Ascending aorta (tissue), 2 donors: ENCODE measurements around the gene NEIL1. TPM values are rescaled to one million over a fixed set of nuclear protein-coding genes. Genes with fewer than 3 reads are reported as not detected.

Experiments
- DNase-seq, 2 donors: peaks; one replicate each; pipeline ENCODE4 v3.0.0-alpha.2; 2019; ENCODE audit warnings: low spot score in 2 of 2
- H3K27ac ChIP-seq, 2 donors: fragments of 200-600 bp; sonication (generic); one replicate each; pipeline ENCODE4 v1.5.1; 2016 to 2017; ENCODE audit warnings: mild to moderate bottlenecking in 1 of 2
- H3K27me3 ChIP-seq: fragments of 200-600 bp; sonication (generic); one replicate; pipeline ENCODE4 v1.5.1; 2017
- H3K36me3 ChIP-seq, 2 donors: fragments of 200-600 bp; sonication (generic); one replicate each; pipeline ENCODE4 v1.5.1; 2016
- H3K4me1 ChIP-seq, 2 donors: fragments of 200-600 bp; sonication (generic); one replicate each; pipeline ENCODE4 v1.5.1; 2016 to 2017; ENCODE audit warnings: mild to moderate bottlenecking in 1 of 2
- H3K4me3 ChIP-seq, 2 donors: fragments of 200-600 bp; sonication (generic); one replicate each; pipeline ENCODE4 v1.5.1; 2016 to 2017; ENCODE audit warnings: mild to moderate bottlenecking in 1 of 2
- H3K9me3 ChIP-seq, 2 donors: fragments of 200-600 bp; sonication (generic); one replicate each; pipeline ENCODE4 v1.5.1; 2016
- CTCF ChIP-seq, 3 experiments: fragments of 200-600 bp in 2 of 3; fragments of 450-650 bp in 1 of 3; sonication (generic) in 2 of 3; IDR thresholded peaks; one replicate each; pipeline ENCODE4 v1.5.1; 2016 to 2019; ENCODE audit warnings: antibody characterized with exemption in 3 of 3, mild to moderate bottlenecking in 1 of 3, moderate library complexity in 1 of 3
- intact Hi-C: fragments of 100-400 bp; cut with DNase I; formaldehyde crosslinking; loops from one replicate; pipeline ENCODE4 v1.15.1; 2023
- total RNA-seq: library from RNA; depleted of rRNA; stranded (reverse); fragments of >200 nt; gene quantifications from one replicate; pipeline ENCODE4 v1.1.0, GENCODE V29; 2016

Gene NEIL1
- total RNA-seq, 1 donor from 2014 or later = 104 TPM

GRCh38 chr15:75353604-75354003, 6.8 kb downstream of the NEIL1 start:
- H3K4me3 ChIP-seq = no peak overlapping the region
- no peak overlapping the region for H3K27ac ChIP-seq
- intact Hi-C loops = no loop called here
- H3K9me3 ChIP-seq = no peaks in the 10 kb centered on the region
- TF ChIP-seq CTCF (IDR thresholded peaks at IDR 0.05) = no peak
- H3K4me1 ChIP-seq = peaks cover 4 to 6% of the 10 kb centered on the region in 2 donors
- no peaks in the 10 kb centered on the region for H3K27me3 ChIP-seq
- no peak for DNase-seq
- peaks cover 25 to 43% of the 10 kb centered on the region in 2 donors for H3K36me3 ChIP-seq

GRCh38 chr15:75354454-75354853, 7.6 kb downstream of the NEIL1 start:
- no peaks in the 10 kb centered on the region for H3K4me1 ChIP-seq
- no peak overlapping the region for H3K27ac ChIP-seq
- TF ChIP-seq CTCF (IDR thresholded peaks at IDR 0.05) = no peak
- H3K4me3 ChIP-seq = no peak overlapping the region
- no peaks in the 10 kb centered on the region for H3K9me3 ChIP-seq
- DNase-seq = no peak
- H3K36me3 ChIP-seq = peaks cover 33 to 51% of the 10 kb centered on the region in 2 donors
- intact Hi-C loops = no loop called here
- H3K27me3 ChIP-seq = no peaks in the 10 kb centered on the region

GRCh38 chr15:75355369-75355768, 8.5 kb downstream of the NEIL1 start:
- intact Hi-C loops = no loop called here
- Histone ChIP-seq H3K9me3 (no peaks in the 10 kb centered on the region), H3K27me3 (no peaks in the 10 kb centered on the region), H3K4me1 (no peaks in the 10 kb centered on the region), H3K27ac (no peak overlapping the region), H3K36me3 (peaks cover 36 to 58% of the 10 kb centered on the region in 2 donors), H3K4me3 (no peak overlapping the region)
- TF ChIP-seq CTCF (IDR thresholded peaks at IDR 0.05) = no peak
- no peak for DNase-seq

GRCh38 chr15:75356006-75356405, 9.2 kb downstream of the NEIL1 start:
- Histone ChIP-seq H3K36me3 (peaks cover 38 to 65% of the 10 kb centered on the region in 2 donors), H3K9me3 (no peaks in the 10 kb centered on the region), H3K27ac (no peak overlapping the region), H3K4me1 (no peaks in the 10 kb centered on the region), H3K27me3 (no peaks in the 10 kb centered on the region), H3K4me3 (no peak overlapping the region)
- intact Hi-C loops = no loop called here
- TF ChIP-seq CTCF (IDR thresholded peaks at IDR 0.05) = no peak
- DNase-seq = no peak

- Histone ChIP-seq H3K27ac (no peak overlapping the region), H3K36me3 (peaks cover 43 to 70% of the 10 kb centered on the region in 2 donors), H3K9me3 (no peaks in the 10 kb centered on the region), H3K27me3 (no peaks in the 10 kb centered on the region), H3K4me1 (no peaks in the 10 kb centered on the region), H3K4me3 (no peak overlapping the region)
- TF ChIP-seq CTCF (IDR thresholded peaks at IDR 0.05) = no peak
- intact Hi-C loops = no loop called here
- DNase-seq = no peak
These were observed 9.7 kb downstream of the NEIL1 start for GRCh38 chr15:75356517-75356916.
